Caco-2 (cell line): ENCODE measurements around the gene FAM168A. TPM values are rescaled to one million over a fixed set of nuclear protein-coding genes. Genes with fewer than 3 reads are reported as not detected.
"Not testable (repeated sequence)": the region's sequence is repeated elsewhere in the genome, so short reads cannot be mapped to it uniquely, and the experiment has no call there.

Experiments
- BruUV-seq: library from RNA; stranded (reverse); fragments of 400-500 nt; replicated peaks from 2 replicates; lab custom pipeline; 2021; lab: Mats Ljungman, UMichigan
- CTCF ChIA-PET: fragments of 300-600 bp; sonication (Branson Sonifier 250); formaldehyde crosslinking; loops from one replicate; lab custom pipeline; 2022; ENCODE audit warnings: antibody characterized with exemption; lab: Charles Lee
- POLR2A ChIA-PET: fragments of 300-600 bp; sonication (Branson Sonifier 250); formaldehyde crosslinking; loops from one replicate; lab custom pipeline; 2022; ENCODE audit warnings: antibody characterized with exemption; lab: Charles Lee
- DNase-seq, 2 experiments: peaks; one replicate each; pipeline versions ENCODE4 v3.0.0 to v3.0.0-alpha.2; 2020 to 2022
- H3K27me3 ChIP-seq: replicated peaks from 2 replicates; pipeline ENCODE4 v1.6.0; 2011; ENCODE audit warnings: low read length; ENCODE audit not compliant: control insufficient read depth, insufficient read depth
- H3K36me3 ChIP-seq: 2 replicates; pipeline ENCODE4 v1.5.1; 2011; ENCODE audit warnings: low read length; ENCODE audit not compliant: control insufficient read depth, insufficient read depth
- H3K4me1 ChIP-seq: fragments of 250-450 bp; sonication (Bioruptor Pico); 2 replicates; pipeline ENCODE4 v1.5.1; 2020; ENCODE audit warnings: mild to moderate bottlenecking
- H3K4me3 ChIP-seq: 2 replicates; pipeline ENCODE4 v1.5.1; 2011; ENCODE audit warnings: low read depth, mild to moderate bottlenecking, control low read depth, low read length
- H3K9me3 ChIP-seq: fragments of 250-450 bp; sonication (Bioruptor Pico); 2 replicates; pipeline ENCODE4 v1.5.1; 2020; ENCODE audit warnings: mild to moderate bottlenecking, moderate library complexity
- H3K27ac Mint-ChIP-seq: one replicate; pipeline ENCODE4 v1.8.0; 2022; ENCODE audit warnings: mixed read lengths; ENCODE audit not compliant: unreplicated experiment
- H3K27me3 Mint-ChIP-seq: one replicate; pipeline ENCODE4 v1.8.0; 2022; ENCODE audit warnings: mixed read lengths; ENCODE audit not compliant: insufficient read depth, unreplicated experiment
- H3K36me3 Mint-ChIP-seq: one replicate; pipeline ENCODE4 v1.8.0; 2022; ENCODE audit warnings: mild to moderate bottlenecking, mixed read lengths; ENCODE audit not compliant: insufficient read depth, unreplicated experiment
- H3K4me1 Mint-ChIP-seq: one replicate; pipeline ENCODE4 v1.8.0; 2022; ENCODE audit warnings: low read depth, mixed read lengths; ENCODE audit not compliant: unreplicated experiment
- H3K4me3 Mint-ChIP-seq: one replicate; pipeline ENCODE4 v1.8.0; 2022; ENCODE audit warnings: mild to moderate bottlenecking, moderate library complexity, mixed read lengths; ENCODE audit not compliant: unreplicated experiment
- H3K9me3 Mint-ChIP-seq: one replicate; pipeline ENCODE4 v1.8.0; 2022; ENCODE audit warnings: mixed read lengths; ENCODE audit not compliant: unreplicated experiment
- intact Hi-C: fragments of 100-400 bp; cut with micrococcal nuclease; formaldehyde crosslinking; loops from one replicate; pipeline ENCODE4 v1.10.0; 2022; ENCODE audit not compliant: unreplicated experiment
- total RNA-seq: library from RNA; stranded (reverse); gene quantifications from 2 replicates; pipeline ENCODE4 v1.2.3, GENCODE V29; 2022
- TF ChIP-seq, protein P1 (sequence below), 2 experiments: fragments of 200-600 bp in 1 of 2; IDR thresholded peaks; 1 replicate in 1 of 2; 2 replicates in 1 of 2; pipeline versions ENCODE4 v1.5.1 to v1.8.0; 2011 to 2022; ENCODE audit warnings: antibody characterized with exemption in 1 of 2, control low read depth in 1 of 2, inconsistent platforms in 1 of 2, low read depth in 1 of 2, low read length in 1 of 2, mild to moderate bottlenecking in 1 of 2, moderate library complexity in 1 of 2; ENCODE audit not compliant: insufficient read depth in 1 of 2, severe bottlenecking in 1 of 2, unreplicated experiment in 1 of 2

The FAM168A gene
- total RNA-seq, 1 experiment from 2014 or later: 46.0 TPM

DNA sequence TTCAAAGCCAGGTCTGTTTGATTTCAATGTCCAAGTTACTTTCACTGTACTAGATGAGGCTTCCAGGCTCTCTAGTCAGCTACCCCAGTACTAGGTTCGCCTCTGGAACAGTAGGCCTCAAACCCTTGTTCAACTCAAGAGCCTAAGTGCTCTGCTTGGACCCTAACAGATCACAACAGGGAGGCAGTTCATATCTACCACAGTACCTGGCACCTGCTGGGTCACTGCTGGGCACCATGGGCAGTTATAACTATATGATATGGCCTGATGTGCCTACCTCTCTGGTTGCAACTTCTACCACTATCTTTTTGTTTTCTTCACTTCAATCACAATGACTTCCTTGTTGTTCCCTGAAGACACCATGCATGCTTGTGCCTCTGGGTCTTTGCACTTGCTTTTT is 124.7 kb downstream of the FAM168A start:
- Mint-ChIP-seq H3K9me3 (no peaks in the 10 kb centered on the region), H3K4me3 (no peak overlapping the region), H3K36me3 (no peaks in the 10 kb centered on the region), H3K27ac (no peak overlapping the region), H3K27me3 (no peaks in the 10 kb centered on the region), H3K4me1 (peaks cover 6% of the 10 kb centered on the region)
- Histone ChIP-seq H3K4me3 (no peak overlapping the region), H3K4me1 (no peaks in the 10 kb centered on the region), H3K9me3 (no peaks in the 10 kb centered on the region), H3K36me3 (no peaks in the 10 kb centered on the region), H3K27me3 (no peaks in the 10 kb centered on the region)
- TF ChIP-seq, protein P1, sequence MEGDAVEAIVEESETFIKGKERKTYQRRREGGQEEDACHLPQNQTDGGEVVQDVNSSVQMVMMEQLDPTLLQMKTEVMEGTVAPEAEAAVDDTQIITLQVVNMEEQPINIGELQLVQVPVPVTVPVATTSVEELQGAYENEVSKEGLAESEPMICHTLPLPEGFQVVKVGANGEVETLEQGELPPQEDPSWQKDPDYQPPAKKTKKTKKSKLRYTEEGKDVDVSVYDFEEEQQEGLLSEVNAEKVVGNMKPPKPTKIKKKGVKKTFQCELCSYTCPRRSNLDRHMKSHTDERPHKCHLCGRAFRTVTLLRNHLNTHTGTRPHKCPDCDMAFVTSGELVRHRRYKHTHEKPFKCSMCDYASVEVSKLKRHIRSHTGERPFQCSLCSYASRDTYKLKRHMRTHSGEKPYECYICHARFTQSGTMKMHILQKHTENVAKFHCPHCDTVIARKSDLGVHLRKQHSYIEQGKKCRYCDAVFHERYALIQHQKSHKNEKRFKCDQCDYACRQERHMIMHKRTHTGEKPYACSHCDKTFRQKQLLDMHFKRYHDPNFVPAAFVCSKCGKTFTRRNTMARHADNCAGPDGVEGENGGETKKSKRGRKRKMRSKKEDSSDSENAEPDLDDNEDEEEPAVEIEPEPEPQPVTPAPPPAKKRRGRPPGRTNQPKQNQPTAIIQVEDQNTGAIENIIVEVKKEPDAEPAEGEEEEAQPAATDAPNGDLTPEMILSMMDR (IDR thresholded peaks at IDR 0.05; ENCODE audit: insufficient read depth in 1 of 2, low read depth in 1 of 2, low read length in 1 of 2, severe bottlenecking in 1 of 2, unreplicated experiment in 1 of 2): no peak
- ChIA-PET POLR2A (no interaction called here), CTCF (no interaction called here)
- intact Hi-C loops: no loop called here
- DNase-seq: no peak
- BruUV-seq: no TSS peak

DNA sequence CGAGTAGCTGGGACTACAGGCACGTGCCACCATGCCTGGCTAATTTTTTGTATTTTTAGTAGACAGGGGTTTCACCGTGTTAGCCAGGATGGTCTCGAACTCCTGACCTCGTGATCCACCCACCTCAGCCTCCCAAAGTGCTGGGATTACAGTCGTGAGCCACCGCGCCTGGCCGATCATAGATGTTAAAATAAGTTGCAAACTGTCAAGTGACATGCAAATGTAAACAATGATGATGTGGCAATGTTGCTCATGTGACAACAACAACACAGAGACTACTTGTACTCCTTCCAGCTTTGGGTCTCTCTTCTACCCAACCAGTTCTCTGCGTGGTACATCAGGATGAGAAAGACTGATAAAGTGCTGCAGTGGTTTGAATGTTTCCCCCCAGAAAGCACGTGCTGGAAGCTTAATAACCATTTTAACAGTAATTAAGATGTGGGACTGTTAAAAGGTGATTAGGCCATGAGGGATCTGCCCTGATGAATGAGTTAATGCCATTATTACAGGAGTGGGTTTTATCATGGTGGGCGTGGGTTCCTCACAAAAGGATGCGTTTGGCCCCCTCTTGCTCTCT is 127.8 kb downstream of the FAM168A start:
- H3K9me3 Mint-ChIP-seq, H3K36me3 ChIP-seq, H3K9me3 ChIP-seq, POLR2A ChIA-PET, DNase-seq, H3K4me3 Mint-ChIP-seq, H3K4me3 ChIP-seq, intact Hi-C loops, H3K4me1 ChIP-seq, H3K27me3 ChIP-seq, H3K4me1 Mint-ChIP-seq, BruUV-seq, H3K27ac Mint-ChIP-seq, H3K27me3 Mint-ChIP-seq, H3K36me3 Mint-ChIP-seq: not testable (repeated sequence)
- CTCF ChIA-PET: interaction anchor here (1.2 kb wide), 1 partner anchor 119 kb away, joined by 3 read pairs; no protein-coding TSS in a partner anchor

- Mint-ChIP-seq H3K27me3 (no peaks in the 10 kb centered on the region), H3K36me3 (no peaks in the 10 kb centered on the region), H3K9me3 (no peaks in the 10 kb centered on the region), H3K4me1 (no peaks in the 10 kb centered on the region), H3K27ac (no peak overlapping the region), H3K4me3 (no peak overlapping the region)
- intact Hi-C loops: no loop called here
- no peaks in the 10 kb centered on the region for H3K4me1 ChIP-seq
- no peak overlapping the region for H3K4me3 ChIP-seq
- H3K27me3 ChIP-seq: no peaks in the 10 kb centered on the region
- no peak for DNase-seq
- TF ChIP-seq, protein P1 (IDR thresholded peaks at IDR 0.05; ENCODE audit: insufficient read depth in 1 of 2, low read depth in 1 of 2, low read length in 1 of 2, severe bottlenecking in 1 of 2, unreplicated experiment in 1 of 2): no peak
- no TSS peak for BruUV-seq
- H3K9me3 ChIP-seq: no peaks in the 10 kb centered on the region
- CTCF ChIA-PET: interaction anchor here (1.2 kb wide), 1 partner anchor 118 kb away, joined by 3 read pairs; no protein-coding TSS in a partner anchor
- H3K36me3 ChIP-seq: no peaks in the 10 kb centered on the region
- POLR2A ChIA-PET: interaction anchor here (0.6 kb wide), 1 partner anchor 152 kb away, joined by 3 read pairs; no protein-coding TSS in a partner anchor
Measured at GRCh38 chr11:73469401-73469800, 128.5 kb downstream of the FAM168A start.
